HepG2 (cell line): Measurements from ENCODE around the gene STK24. TPM values are rescaled to one million over a fixed set of nuclear protein-coding genes. Genes with fewer than 3 reads are reported as not detected.

Experiments
- ATAC-seq: fragments of 200-7000 bp; cut with Tn5 transposase; 3 replicates; pipeline ENCODE4 v1.9.1; 2020; ENCODE audit warnings: mild to moderate bottlenecking, moderate library complexity
- BruUV-seq: library from RNA; stranded (reverse); fragments of 400-500 nt; replicated peaks from 2 replicates; lab custom pipeline; 2021; lab: Mats Ljungman, UMichigan
- CTCF ChIA-PET: fragments of 300-600 bp; formaldehyde crosslinking; extraction: SDS; loops from one replicate; lab custom pipeline; 2021; ENCODE audit warnings: low total read pairs, inconsistent platforms, low intra/inter-chr PET ratio; lab: Yijun Ruan, JAX
- POLR2A ChIA-PET: fragments of 350-600 bp; sonication (Branson Sonifier 250); formaldehyde crosslinking; loops from one replicate; lab custom pipeline; 2020; ENCODE audit warnings: antibody characterized with exemption, inconsistent platforms; lab: Yijun Ruan, JAX
- DNase-seq: peaks from one replicate; pipeline ENCODE4 v3.0.0-alpha.2; 2015; ENCODE audit warnings: low spot score
- FAIRE-seq: peaks from 3 replicates; lab custom pipeline; 2011; peaks lifted over from hg19 to GRCh38; lab: Jason Lieb, UNC
- H2AFZ ChIP-seq: one replicate; pipeline ENCODE4 v1.6.1; 2011; ENCODE audit warnings: low read length, inconsistent platforms
- H3K27ac ChIP-seq: fragments of 300-600 bp; 3 replicates; pipeline ENCODE4 v1.8.0; 2011; ENCODE audit warnings: mixed run types, mild to moderate bottlenecking, mixed read lengths, low read length, inconsistent platforms; ENCODE audit not compliant: insufficient read depth; ENCODE audit errors: extremely low read length
- H3K27me3 ChIP-seq, 2 experiments: fragments of 200-600 bp in 1 of 2; 2 replicates in 1 of 2; 3 replicates in 1 of 2; pipeline versions ENCODE4 v1.6.0 to v1.8.0; 2011; ENCODE audit warnings: low read length in 2 of 2, mild to moderate bottlenecking in 2 of 2, moderate library complexity in 2 of 2, inconsistent platforms in 1 of 2; ENCODE audit not compliant: insufficient read depth in 2 of 2, control insufficient read depth in 1 of 2
- H3K36me3 ChIP-seq, 2 experiments: fragments of 200-600 bp in 1 of 2; replicated peaks in 1 of 2; 2 replicates in 1 of 2; 3 replicates in 1 of 2; pipeline versions ENCODE4 v1.5.1 to v1.8.0; 2011; ENCODE audit warnings: low read length in 2 of 2, inconsistent platforms in 1 of 2; ENCODE audit not compliant: insufficient read depth in 2 of 2, control insufficient read depth in 1 of 2
- H3K4me1 ChIP-seq: 2 replicates; pipeline ENCODE4 v1.5.1; 2012; ENCODE audit warnings: low read length, inconsistent platforms; ENCODE audit not compliant: insufficient read depth
- H3K4me2 ChIP-seq: 2 replicates; pipeline ENCODE4 v1.6.0; 2011; ENCODE audit warnings: low read depth, low read length, inconsistent platforms
- H3K4me3 ChIP-seq, 3 experiments: fragments of 200-600 bp in 1 of 3; sonication (generic), shearing (Covaris generic) in 1 of 3; replicated peaks in 1 of 3; 2 replicates each; pipeline ENCODE4 v1.5.1; 2011 to 2016; ENCODE audit warnings: low read length in 3 of 3, inconsistent platforms in 2 of 3, low read depth in 2 of 3, mild to moderate bottlenecking in 2 of 3, control low read depth in 1 of 3, mixed read lengths in 1 of 3; ENCODE audit not compliant: insufficient read depth in 1 of 3
- H3K79me2 ChIP-seq: one replicate; pipeline ENCODE4 v1.6.1; 2011; ENCODE audit warnings: low read length, inconsistent platforms; ENCODE audit not compliant: insufficient read depth
- H3K9ac ChIP-seq: 2 replicates; pipeline ENCODE4 v1.6.0; 2011; ENCODE audit warnings: mild to moderate bottlenecking, low read depth, low read length, inconsistent platforms; ENCODE audit not compliant: insufficient read depth
- H3K9me3 ChIP-seq: 2 replicates; pipeline ENCODE4 v1.5.1; 2012; ENCODE audit warnings: mild to moderate bottlenecking, low read length
- H4K20me1 ChIP-seq: 2 replicates; pipeline ENCODE4 v1.6.0; 2011; ENCODE audit warnings: inconsistent platforms, mild to moderate bottlenecking, low read length, moderate library complexity; ENCODE audit not compliant: insufficient read depth
- AGO2 ChIP-seq: fragments of 200-400 bp; formaldehyde crosslinking; optimal IDR thresholded peaks from 2 replicates; pipeline ENCODE3; 2017; ENCODE audit warnings: mild to moderate bottlenecking, low read depth, low read length, moderate library complexity
- POLR2AphosphoS5 ChIP-seq: IDR thresholded peaks from 2 replicates; pipeline ENCODE4 v1.6.1; 2012; ENCODE audit warnings: low read depth, low read length
- RBM22 ChIP-seq: fragments of 200-400 bp; formaldehyde crosslinking; optimal IDR thresholded peaks from 2 replicates; pipeline ENCODE3; 2017; ENCODE audit warnings: mild to moderate bottlenecking, low read length, moderate library complexity
- REL ChIP-seq: sonication (generic); formaldehyde crosslinking; conservative IDR thresholded peaks from 2 replicates; pipeline ENCODE4 v1.8.0; 2022; ENCODE audit warnings: mild to moderate bottlenecking, missing genetic modification reagents, moderate library complexity
- TBX2 ChIP-seq: sonication (generic); formaldehyde crosslinking; IDR thresholded peaks from 2 replicates; pipeline ENCODE4 v1.5.0; 2020; ENCODE audit warnings: missing genetic modification reagents, mild to moderate bottlenecking, borderline replicate concordance
- TCF7 ChIP-seq: sonication (generic); IDR thresholded peaks from 2 replicates; pipeline ENCODE4 v1.6.1; 2016; ENCODE audit warnings: antibody characterized with exemption, low read depth
- TFAP4 ChIP-seq: sonication (generic); IDR thresholded peaks from 2 replicates; pipeline ENCODE4 v1.6.1; 2016; ENCODE audit warnings: low read depth, borderline replicate concordance
- ZBTB33 ChIP-seq: sonication (generic); formaldehyde crosslinking; IDR thresholded peaks from 2 replicates; pipeline ENCODE4 v1.4.0; 2020; ENCODE audit warnings: missing genetic modification reagents
- ZC3H13 ChIP-seq: sonication (generic); formaldehyde crosslinking; IDR thresholded peaks from 2 replicates; pipeline ENCODE4 v1.8.1; 2023; ENCODE audit warnings: mild to moderate bottlenecking, missing genetic modification reagents, moderate library complexity
- ZNF124 ChIP-seq: sonication (generic); formaldehyde crosslinking; IDR thresholded peaks from 2 replicates; pipeline ENCODE4 v1.4.0; 2020; ENCODE audit warnings: missing genetic modification reagents
- ZNF44 ChIP-seq: sonication (generic); formaldehyde crosslinking; IDR thresholded peaks from 2 replicates; pipeline ENCODE4 v1.5.1; 2020; ENCODE audit warnings: mild to moderate bottlenecking, missing genetic modification reagents
- ZNF564 ChIP-seq: sonication (generic); formaldehyde crosslinking; IDR thresholded peaks from 2 replicates; pipeline ENCODE4 v1.8.1; 2023; ENCODE audit warnings: mild to moderate bottlenecking, missing genetic modification reagents
- ZNF883 ChIP-seq: sonication (generic); formaldehyde crosslinking; IDR thresholded peaks from 2 replicates; pipeline ENCODE4 v1.5.1; 2020; ENCODE audit warnings: mild to moderate bottlenecking, missing genetic modification reagents; ENCODE audit errors: not compliant biosample characterization
- ZSCAN29 ChIP-seq: sonication (generic); formaldehyde crosslinking; conservative IDR thresholded peaks from 2 replicates; pipeline ENCODE4 v1.4.0; 2020; ENCODE audit warnings: mild to moderate bottlenecking, missing genetic modification reagents
- WGBS: methylation state at CpG from one replicate; pipeline ENCODE4 v1.1.6; 2017; ENCODE audit warnings: low lambda C conversion rate; 5-methylcytosine and 5-hydroxymethylcytosine counted together
- in situ Hi-C: cut with HindIII; loops from 2 replicates; pipeline ENCODE4 v1.10.0; 2017; ENCODE audit warnings: low pct_unique_long_range_greater_than_20kb; ENCODE audit not compliant: extremely low pct_ligation_motif_present
- intact Hi-C: fragments of 100-400 bp; cut with micrococcal nuclease; formaldehyde crosslinking; loops from one replicate; pipeline ENCODE4 v1.10.0; 2022; ENCODE audit not compliant: unreplicated experiment
- polyA plus RNA-seq, 8 experiments: library from polyadenylated mRNA; depleted of rRNA in 3 of 8; stranded (reverse) in 7 of 8; unstranded in 1 of 8; fragments of >200 nt; fragmentation: Illumina TruSeq in 4 of 8; extraction: Trizol in 4 of 8; gene quantifications; 2 replicates each; pipeline versions ENCODE4 v1.2.1 to v1.2.3, GENCODE V29; 2011 to 2016; ENCODE audit warnings: low read depth in 4 of 8, missing spikeins in 1 of 8, mixed read lengths in 1 of 8; ENCODE audit not compliant: insufficient read depth in 1 of 8
- total RNA-seq, 5 experiments: library from RNA; depleted of rRNA; stranded (reverse); fragments of >200 nt; fragmentation: Illumina TruSeq; extraction: Trizol; gene quantifications; 2 replicates each; pipeline ENCODE4 v1.2.3, GENCODE V29; 2016; ENCODE audit warnings: low read depth in 1 of 5

Gene STK24
- total and polyA plus RNA-seq, 2 of the 13 experiments (the other 11 are each of a cell fraction or from before 2014, with no cell fraction given), result 51.3 to 73.0 TPM

- no peak overlapping the region for H3K4me2 ChIP-seq
- POLR2A ChIA-PET, result no interaction called here
- peaks cover 48 to 80% of the 10 kb centered on the region in 2 experiments for H3K36me3 ChIP-seq
- H3K4me1 ChIP-seq, result no peaks in the 10 kb centered on the region
- H4K20me1 ChIP-seq, result peaks cover 15% of the 10 kb centered on the region
- 93% methylated on average over 27 of the region's 27 CpGs for WGBS
- H3K9me3 ChIP-seq, result no peaks in the 10 kb centered on the region
- no peaks in the 10 kb centered on the region for H3K27me3 ChIP-seq
- TF ChIP-seq REL (CRISPR knock-in tag) (no peak), ZNF124 (no peak), POLR2AphosphoS5 (0 out of 2 replicates have a peak, but pooled peaks have one; percentile 15), RBM22 (peak; percentile 36), ZBTB33 (CRISPR knock-in tag) (peak; percentile 47; the same call in 1 of the 2 replicates), ZNF44 (no peak), AGO2 (peak; percentile 49), TCF7 (no peak), TBX2 (CRISPR knock-in tag) (no peak), ZNF564 (CRISPR knock-in tag) (no peak), ZC3H13 (0 out of 2 replicates have a peak, but pooled peaks have one; percentile 15), TFAP4 (no peak), ZSCAN29 (no peak), ZNF883 (CRISPR knock-in tag) (no peak)
- H3K9ac ChIP-seq, result no peak overlapping the region
- no TSS peak for BruUV-seq
- FAIRE-seq, result no peak
- H3K27ac ChIP-seq, result no peak overlapping the region
- no peaks in the 10 kb centered on the region for H3K79me2 ChIP-seq
- no peak overlapping the region for H3K4me3 ChIP-seq
- in situ Hi-C loops, result loop anchor here (10.0 to 25.0 kb wide), 2 partner anchors 212 to 580 kb away; no protein-coding TSS in a partner anchor
- intact Hi-C loops, result no loop called here
- DNase-seq, result no peak
- ATAC-seq, result no peak
- no peak overlapping the region for H2AFZ ChIP-seq
- CTCF ChIA-PET, result interaction anchor here (0.7 kb wide), 1 partner anchor 17 kb away, joined by 3 read pairs; no protein-coding TSS in a partner anchor
Observed at GRCh38 chr13:98442391-98443230, 134.3 kb downstream of the STK24 start.
